ENCODE data around the gene MRPL1. TPM values are rescaled to one million over a fixed set of nuclear protein-coding genes. Genes with fewer than 3 reads are reported as not detected.

The MRPL1 gene
- total and polyA plus RNA-seq, 9 of the 15 experiments (the other 6 are each of a cell fraction or from before 2014, with no cell fraction given), result 38.4 to 75.7 (median 63.7) TPM

DNA sequence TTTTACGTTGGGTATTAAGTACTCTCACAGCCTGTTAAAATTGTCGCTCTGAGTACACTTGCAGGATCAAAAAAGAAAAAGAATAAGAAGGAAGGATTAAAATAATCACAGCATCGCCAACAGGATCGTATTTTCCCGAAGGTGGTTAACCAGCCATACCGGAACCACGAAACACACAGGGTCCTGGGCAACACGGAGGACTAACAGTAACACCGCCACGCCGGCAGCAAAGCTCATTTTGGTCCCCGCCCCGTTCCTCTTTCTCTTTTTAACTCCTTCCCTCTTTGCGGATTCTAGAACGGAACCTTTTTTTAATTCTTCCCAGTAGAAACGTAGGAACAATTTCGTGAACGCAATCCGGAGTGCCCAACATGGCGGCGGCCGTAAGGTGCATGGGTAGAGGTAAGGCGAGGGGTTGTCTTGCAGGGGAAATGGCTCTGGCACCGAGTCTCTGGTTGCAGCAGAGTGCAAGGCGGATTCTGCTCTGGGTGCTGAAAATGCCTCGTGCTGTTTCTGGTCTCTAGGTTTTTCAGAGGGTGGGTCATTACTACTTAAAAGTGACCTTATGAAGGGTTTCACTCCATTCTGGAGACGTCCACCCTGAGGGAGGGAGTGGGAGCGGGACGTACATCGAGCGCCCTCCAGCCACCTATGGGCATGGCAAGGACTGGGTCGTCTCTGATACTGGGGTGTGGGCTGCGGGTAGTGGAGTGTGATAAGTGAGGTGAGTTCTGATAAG lies at the start of gene MRPL1 (continued):
- TF ChIP-seq, protein P1, sequence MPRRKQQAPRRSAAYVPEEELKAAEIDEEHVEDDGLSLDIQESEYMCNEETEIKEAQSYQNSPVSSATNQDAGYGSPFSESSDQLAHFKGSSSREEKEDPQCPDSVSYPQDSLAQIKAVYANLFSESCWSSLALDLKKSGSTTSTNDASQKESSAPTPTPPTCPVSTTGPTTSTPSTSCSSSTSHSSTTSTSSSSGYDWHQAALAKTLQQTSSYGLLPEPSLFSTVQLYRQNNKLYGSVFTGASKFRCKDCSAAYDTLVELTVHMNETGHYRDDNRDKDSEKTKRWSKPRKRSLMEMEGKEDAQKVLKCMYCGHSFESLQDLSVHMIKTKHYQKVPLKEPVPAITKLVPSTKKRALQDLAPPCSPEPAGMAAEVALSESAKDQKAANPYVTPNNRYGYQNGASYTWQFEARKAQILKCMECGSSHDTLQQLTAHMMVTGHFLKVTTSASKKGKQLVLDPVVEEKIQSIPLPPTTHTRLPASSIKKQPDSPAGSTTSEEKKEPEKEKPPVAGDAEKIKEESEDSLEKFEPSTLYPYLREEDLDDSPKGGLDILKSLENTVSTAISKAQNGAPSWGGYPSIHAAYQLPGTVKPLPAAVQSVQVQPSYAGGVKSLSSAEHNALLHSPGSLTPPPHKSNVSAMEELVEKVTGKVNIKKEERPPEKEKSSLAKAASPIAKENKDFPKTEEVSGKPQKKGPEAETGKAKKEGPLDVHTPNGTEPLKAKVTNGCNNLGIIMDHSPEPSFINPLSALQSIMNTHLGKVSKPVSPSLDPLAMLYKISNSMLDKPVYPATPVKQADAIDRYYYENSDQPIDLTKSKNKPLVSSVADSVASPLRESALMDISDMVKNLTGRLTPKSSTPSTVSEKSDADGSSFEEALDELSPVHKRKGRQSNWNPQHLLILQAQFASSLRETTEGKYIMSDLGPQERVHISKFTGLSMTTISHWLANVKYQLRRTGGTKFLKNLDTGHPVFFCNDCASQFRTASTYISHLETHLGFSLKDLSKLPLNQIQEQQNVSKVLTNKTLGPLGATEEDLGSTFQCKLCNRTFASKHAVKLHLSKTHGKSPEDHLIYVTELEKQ (CRISPR knock-in tag; IDR thresholded peaks at IDR 0.05), result no peak
- TF ChIP-seq BHLHE40 (IDR thresholded peaks at IDR 0.05; ENCODE audit: low read length) (no peak), MAZ (CRISPR knock-in tag; conservative IDR thresholded peaks at IDR 0.05 in 1 of 2, IDR thresholded peaks at IDR 0.05 in 1 of 2) (peak; percentile 47 to 94; a peak in 2 of 4 replicates), CBFA2T2 (conservative IDR thresholded peaks at IDR 0.05) (no peak), RAD51 (IDR thresholded peaks at IDR 0.05; ENCODE audit: borderline replicate concordance, low read depth) (no peak), HMG20A (CRISPR knock-in tag; conservative IDR thresholded peaks at IDR 0.05) (no peak), SRSF9 (IDR thresholded peaks at IDR 0.05; ENCODE audit: borderline replicate concordance, low read depth, low read length) (no peak), ELF2 (CRISPR knock-in tag; IDR thresholded peaks at IDR 0.05) (peak; percentile 81), MEF2A (IDR thresholded peaks at IDR 0.05; ENCODE audit: control insufficient read depth, low read depth, low read length) (peak; percentile 40; the same call in 1 of the 2 replicates), SIN3B (IDR thresholded peaks at IDR 0.05; ENCODE audit: low read depth) (peak; percentile 96), KDM1A (IDR thresholded peaks at IDR 0.05) (no peak; a peak in 1 of 4 replicates), KAT2B (IDR thresholded peaks at IDR 0.05; ENCODE audit: low read depth, low read length) (no peak), RB1 (IDR thresholded peaks at IDR 0.05; ENCODE audit: low read depth) (peak; percentile 87; the same call in 1 of the 2 replicates), ETV1 (tag; conservative IDR thresholded peaks at IDR 0.05; ENCODE audit: low read depth) (peak; percentile 61), SIRT6 (IDR thresholded peaks at IDR 0.05; ENCODE audit: low read depth, low read length) (no peak), ZNF780A (CRISPR knock-in tag; IDR thresholded peaks at IDR 0.05) (no peak), ZNF589 (CRISPR knock-in tag; IDR thresholded peaks at IDR 0.05; ENCODE audit: low read depth) (0 out of 2 replicates have a peak, but pooled peaks have one; percentile 41)
- TF ChIP-seq, protein P2, sequence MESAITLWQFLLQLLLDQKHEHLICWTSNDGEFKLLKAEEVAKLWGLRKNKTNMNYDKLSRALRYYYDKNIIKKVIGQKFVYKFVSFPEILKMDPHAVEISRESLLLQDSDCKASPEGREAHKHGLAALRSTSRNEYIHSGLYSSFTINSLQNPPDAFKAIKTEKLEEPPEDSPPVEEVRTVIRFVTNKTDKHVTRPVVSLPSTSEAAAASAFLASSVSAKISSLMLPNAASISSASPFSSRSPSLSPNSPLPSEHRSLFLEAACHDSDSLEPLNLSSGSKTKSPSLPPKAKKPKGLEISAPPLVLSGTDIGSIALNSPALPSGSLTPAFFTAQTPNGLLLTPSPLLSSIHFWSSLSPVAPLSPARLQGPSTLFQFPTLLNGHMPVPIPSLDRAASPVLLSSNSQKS (CRISPR knock-in tag; IDR thresholded peaks at IDR 0.05), result no peak
- TF ChIP-seq, protein P3, sequence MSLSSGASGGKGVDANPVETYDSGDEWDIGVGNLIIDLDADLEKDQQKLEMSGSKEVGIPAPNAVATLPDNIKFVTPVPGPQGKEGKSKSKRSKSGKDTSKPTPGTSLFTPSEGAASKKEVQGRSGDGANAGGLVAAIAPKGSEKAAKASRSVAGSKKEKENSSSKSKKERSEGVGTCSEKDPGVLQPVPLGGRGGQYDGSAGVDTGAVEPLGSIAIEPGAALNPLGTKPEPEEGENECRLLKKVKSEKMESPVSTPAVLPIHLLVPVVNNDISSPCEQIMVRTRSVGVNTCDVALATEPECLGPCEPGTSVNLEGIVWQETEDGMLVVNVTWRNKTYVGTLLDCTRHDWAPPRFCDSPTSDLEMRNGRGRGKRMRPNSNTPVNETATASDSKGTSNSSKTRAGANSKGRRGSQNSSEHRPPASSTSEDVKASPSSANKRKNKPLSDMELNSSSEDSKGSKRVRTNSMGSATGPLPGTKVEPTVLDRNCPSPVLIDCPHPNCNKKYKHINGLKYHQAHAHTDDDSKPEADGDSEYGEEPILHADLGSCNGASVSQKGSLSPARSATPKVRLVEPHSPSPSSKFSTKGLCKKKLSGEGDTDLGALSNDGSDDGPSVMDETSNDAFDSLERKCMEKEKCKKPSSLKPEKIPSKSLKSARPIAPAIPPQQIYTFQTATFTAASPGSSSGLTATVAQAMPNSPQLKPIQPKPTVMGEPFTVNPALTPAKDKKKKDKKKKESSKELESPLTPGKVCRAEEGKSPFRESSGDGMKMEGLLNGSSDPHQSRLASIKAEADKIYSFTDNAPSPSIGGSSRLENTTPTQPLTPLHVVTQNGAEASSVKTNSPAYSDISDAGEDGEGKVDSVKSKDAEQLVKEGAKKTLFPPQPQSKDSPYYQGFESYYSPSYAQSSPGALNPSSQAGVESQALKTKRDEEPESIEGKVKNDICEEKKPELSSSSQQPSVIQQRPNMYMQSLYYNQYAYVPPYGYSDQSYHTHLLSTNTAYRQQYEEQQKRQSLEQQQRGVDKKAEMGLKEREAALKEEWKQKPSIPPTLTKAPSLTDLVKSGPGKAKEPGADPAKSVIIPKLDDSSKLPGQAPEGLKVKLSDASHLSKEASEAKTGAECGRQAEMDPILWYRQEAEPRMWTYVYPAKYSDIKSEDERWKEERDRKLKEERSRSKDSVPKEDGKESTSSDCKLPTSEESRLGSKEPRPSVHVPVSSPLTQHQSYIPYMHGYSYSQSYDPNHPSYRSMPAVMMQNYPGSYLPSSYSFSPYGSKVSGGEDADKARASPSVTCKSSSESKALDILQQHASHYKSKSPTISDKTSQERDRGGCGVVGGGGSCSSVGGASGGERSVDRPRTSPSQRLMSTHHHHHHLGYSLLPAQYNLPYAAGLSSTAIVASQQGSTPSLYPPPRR (CRISPR knock-in tag; IDR thresholded peaks at IDR 0.05; ENCODE audit: borderline replicate concordance), result no peak

Data from K562 (cell line).